Neural cell (in vitro differentiated cells): ENCODE data around the gene DDX4. TPM values are rescaled to one million over a fixed set of nuclear protein-coding genes. Genes with fewer than 3 reads are reported as not detected.

ENCODE experiments used
- H2AFZ ChIP-seq: fragments of 200-600, 300-800 bp; sonication (generic), shearing (Covaris generic); 2 replicates; pipeline ENCODE4 v1.6.0; 2014; ENCODE audit warnings: low read depth, mild to moderate bottlenecking, antibody characterized with exemption, low read length, moderate library complexity
- H3F3A ChIP-seq: fragments of 200-600 bp; shearing (Covaris generic); 2 replicates; pipeline ENCODE4 v1.6.1; 2016; ENCODE audit warnings: mild to moderate bottlenecking, moderate library complexity, mixed read lengths, antibody characterized with exemption, low read length; ENCODE audit not compliant: insufficient read depth, poor library complexity, severe bottlenecking
- H3K27ac ChIP-seq: fragments of 200-600, 300-800 bp; sonication (generic), shearing (Covaris generic); 2 replicates; pipeline ENCODE4 v1.5.1; 2014; ENCODE audit warnings: mild to moderate bottlenecking, low read length, moderate library complexity
- H3K27me3 ChIP-seq: fragments of 300-800, 200-600 bp; sonication (generic), shearing (Covaris generic); 2 replicates; pipeline ENCODE4 v1.6.0; 2014; ENCODE audit warnings: mild to moderate bottlenecking, low read depth, low read length, moderate library complexity; ENCODE audit not compliant: insufficient read depth
- H3K36me3 ChIP-seq: fragments of 300-800, 200-600 bp; sonication (generic), shearing (Covaris generic); 2 replicates; pipeline ENCODE4 v1.5.1; 2014; ENCODE audit warnings: mild to moderate bottlenecking, antibody characterized with exemption, low read length, moderate library complexity; ENCODE audit not compliant: insufficient read depth
- H3K4me2 ChIP-seq: fragments of 300-800, 200-600 bp; sonication (generic), shearing (Covaris generic); 2 replicates; pipeline ENCODE4 v1.6.0; 2014; ENCODE audit warnings: mild to moderate bottlenecking, low read length
- H3K4me3 ChIP-seq: fragments of 300-800, 200-600 bp; sonication (generic), shearing (Covaris generic); 2 replicates; pipeline ENCODE4 v1.5.1; 2014; ENCODE audit warnings: mild to moderate bottlenecking, low read length, moderate library complexity
- H3K79me2 ChIP-seq: fragments of 200-600 bp; shearing (Covaris generic); replicated peaks from 2 replicates; pipeline ENCODE4 v1.6.0; 2014; ENCODE audit warnings: mild to moderate bottlenecking, low read length, moderate library complexity; ENCODE audit not compliant: insufficient read depth
- H3K9ac ChIP-seq: fragments of 300-800, 200-600 bp; sonication (generic), shearing (Covaris generic); 2 replicates; pipeline ENCODE4 v1.6.1; 2016; ENCODE audit warnings: mild to moderate bottlenecking, low read length, mixed read lengths
- H3K9me2 ChIP-seq: fragments of 200-600 bp; shearing (Covaris generic); 2 replicates; pipeline ENCODE4 v1.6.1; 2016; ENCODE audit warnings: mild to moderate bottlenecking, low read length, mixed read lengths; ENCODE audit not compliant: insufficient read depth
- H3K9me3 ChIP-seq: fragments of 200-600, 300-800 bp; sonication (generic), shearing (Covaris generic); 2 replicates; pipeline ENCODE4 v1.6.1; 2016; ENCODE audit warnings: mild to moderate bottlenecking, mixed run types, low read length, moderate library complexity, mixed read lengths
- H4K20me1 ChIP-seq: fragments of 200-600 bp; shearing (Covaris generic); 2 replicates; pipeline ENCODE4 v1.6.1; 2016; ENCODE audit warnings: mild to moderate bottlenecking, mixed run types; ENCODE audit not compliant: insufficient read depth
- CTCF ChIP-seq: fragments of 450-650 bp; IDR thresholded peaks from 2 replicates; pipeline ENCODE4 v1.5.1; 2014; ENCODE audit warnings: antibody characterized with exemption, mild to moderate bottlenecking, moderate library complexity; ENCODE audit not compliant: poor library complexity, severe bottlenecking
- EP300 ChIP-seq: fragments of 450-650 bp; conservative IDR thresholded peaks from 2 replicates; pipeline ENCODE4 v1.6.1; 2014; ENCODE audit warnings: antibody characterized with exemption, mild to moderate bottlenecking, moderate library complexity; ENCODE audit not compliant: poor library complexity, severe bottlenecking
- EZH2 ChIP-seq: fragments of 200-600, 300-800 bp; shearing (Covaris generic), sonication (generic); IDR thresholded peaks from 2 replicates; pipeline ENCODE4 v1.6.1; 2014; ENCODE audit warnings: antibody characterized with exemption, low read length, borderline replicate concordance, mild to moderate bottlenecking; ENCODE audit not compliant: insufficient read depth, poor library complexity, severe bottlenecking
- MXI1 ChIP-seq: fragments of 450-650 bp; conservative IDR thresholded peaks from 2 replicates; pipeline ENCODE4 v1.6.1; 2014; ENCODE audit warnings: antibody characterized with exemption, mild to moderate bottlenecking; ENCODE audit not compliant: poor library complexity, severe bottlenecking
- POLR2AphosphoS5 ChIP-seq: IDR thresholded peaks from 2 replicates; pipeline ENCODE4 v1.6.1; 2012
- RAD21 ChIP-seq: fragments of 450-650 bp; conservative IDR thresholded peaks from 2 replicates; pipeline ENCODE4 v1.6.1; 2014; ENCODE audit warnings: antibody characterized with exemption, mild to moderate bottlenecking, moderate library complexity
- REST ChIP-seq: IDR thresholded peaks from 2 replicates; pipeline ENCODE4 v1.6.1; 2012; ENCODE audit warnings: borderline replicate concordance
- SMC3 ChIP-seq: fragments of 450-650 bp; conservative IDR thresholded peaks from 2 replicates; pipeline ENCODE4 v1.6.1; 2014; ENCODE audit warnings: antibody characterized with exemption, mild to moderate bottlenecking, moderate library complexity; ENCODE audit not compliant: poor library complexity
- TAF1 ChIP-seq: IDR thresholded peaks from 2 replicates; pipeline ENCODE4 v1.6.1; 2012; ENCODE audit warnings: low read depth
- polyA plus RNA-seq: library from polyadenylated mRNA; depleted of rRNA; stranded (reverse); fragments of >200 nt; gene quantifications from 2 replicates; pipeline ENCODE4 v1.2.3, GENCODE V29; 2014

The DDX4 gene
- polyA plus RNA-seq, 1 donor from 2014 or later, result 0.43 TPM

DNA sequence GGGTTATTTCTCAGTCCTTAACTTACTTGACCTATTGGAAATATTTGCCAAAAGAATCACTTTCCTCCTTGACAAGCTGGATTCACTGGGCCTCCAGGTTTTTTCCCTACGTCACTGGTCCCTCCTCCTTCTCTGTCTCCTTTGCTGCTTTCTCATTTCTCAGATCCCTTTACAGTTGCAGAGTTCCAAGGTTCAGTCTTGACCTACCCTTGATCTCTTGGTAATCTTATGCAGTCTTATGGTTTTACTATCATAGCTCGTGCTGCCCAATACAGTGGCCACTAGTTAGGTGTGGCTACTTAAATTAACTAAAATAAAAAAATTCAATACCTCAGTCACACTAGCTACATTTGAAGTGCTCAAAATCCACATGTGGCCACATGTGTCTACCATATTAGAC lies 37.1 kb upstream of the DDX4 start:
- Histone ChIP-seq H3K36me3 (peaks cover 4% of the 10 kb centered on the region), H2AFZ (no peak overlapping the region), H3K4me3 (no peak overlapping the region), H4K20me1 (no peaks in the 10 kb centered on the region), H3F3A (no peaks in the 10 kb centered on the region), H3K79me2 (peaks cover 3% of the 10 kb centered on the region), H3K4me2 (no peak overlapping the region), H3K27ac (no peak overlapping the region), H3K9me2 (no peaks in the 10 kb centered on the region), H3K9me3 (no peaks in the 10 kb centered on the region), H3K9ac (no peak overlapping the region), H3K27me3 (no peaks in the 10 kb centered on the region)
- no peak for TF ChIP-seq POLR2AphosphoS5
- no peak for TF ChIP-seq TAF1
- TF ChIP-seq REST, result no peak
- no peak for TF ChIP-seq EP300
- no peak for TF ChIP-seq MXI1
- no peak for TF ChIP-seq SMC3

DNA sequence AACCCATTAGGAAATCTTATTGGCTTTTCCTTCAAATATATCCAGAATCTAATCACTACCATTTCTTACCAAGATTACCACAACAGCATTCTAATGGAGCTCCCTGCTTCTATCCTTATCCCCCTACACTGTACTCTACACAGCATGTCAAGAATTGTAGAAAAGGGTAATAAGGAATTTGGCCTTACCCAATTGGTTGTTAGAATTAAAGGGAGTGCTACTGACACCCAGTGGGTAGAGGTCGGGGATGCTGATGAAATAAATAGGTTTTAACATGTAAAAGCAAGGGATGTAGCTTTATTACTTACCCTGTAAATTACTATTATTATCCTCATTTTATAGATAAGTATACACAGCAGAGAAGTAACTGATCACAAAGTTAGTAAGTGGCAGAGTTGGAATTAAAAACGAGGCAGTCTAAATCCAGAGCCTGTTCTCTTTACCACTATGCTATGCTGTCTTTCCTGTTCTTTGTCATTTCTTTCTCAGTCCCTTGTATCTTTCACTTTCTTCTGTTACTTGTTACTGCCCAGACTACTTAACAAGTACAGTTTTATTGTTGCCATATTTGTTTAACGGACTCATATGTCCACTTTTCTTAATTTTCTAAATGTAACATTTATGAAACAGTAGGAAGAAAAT lies 36.3 kb upstream of the DDX4 start:
- H3K9me3 ChIP-seq, result no peaks in the 10 kb centered on the region
- no peak for TF ChIP-seq MXI1
- no peak for TF ChIP-seq EZH2
- TF ChIP-seq TAF1, result no peak
- TF ChIP-seq CTCF, result no peak
- no peak for TF ChIP-seq SMC3
- no peak for TF ChIP-seq EP300
- no peak for TF ChIP-seq POLR2AphosphoS5
- TF ChIP-seq RAD21, result no peak
- no peak for TF ChIP-seq REST

More for the DNA sequence above, 36.3 kb upstream of the DDX4 start:
- no peak overlapping the region for H3K4me2 ChIP-seq
- no peak overlapping the region for H3K27ac ChIP-seq
- H3K27me3 ChIP-seq, result no peaks in the 10 kb centered on the region
- H3K9me2 ChIP-seq, result no peaks in the 10 kb centered on the region
- H4K20me1 ChIP-seq, result no peaks in the 10 kb centered on the region
- no peak overlapping the region for H3K4me3 ChIP-seq
- peaks cover 4% of the 10 kb centered on the region for H3K36me3 ChIP-seq
- H2AFZ ChIP-seq, result no peak overlapping the region
- H3K9ac ChIP-seq, result no peak overlapping the region
- H3K79me2 ChIP-seq, result peaks cover 3% of the 10 kb centered on the region
- no peaks in the 10 kb centered on the region for H3F3A ChIP-seq
